MCF 10A (cell line): ENCODE data around the gene TAS2R42. TPM values are rescaled to one million over a fixed set of nuclear protein-coding genes. Genes with fewer than 3 reads are reported as not detected.

Experiments
- BruUV-seq: library from RNA; stranded (reverse); fragments of 400-500 nt; replicated peaks from 2 replicates; lab custom pipeline; 2021; lab: Mats Ljungman, UMichigan
- CTCF ChIA-PET: fragments of 300-600 bp; sonication (Branson Sonifier 250); formaldehyde crosslinking; extraction: SDS; loops from one replicate; lab custom pipeline; 2021; ENCODE audit warnings: antibody characterized with exemption, inconsistent platforms; lab: Yijun Ruan, JAX
- POLR2A ChIA-PET: fragments of 300-600, 350-650 bp; sonication (Branson Sonifier 250); formaldehyde crosslinking; extraction: SDS; loops from one replicate; lab custom pipeline; 2020; ENCODE audit warnings: antibody characterized with exemption, inconsistent platforms; lab: Yijun Ruan, JAX
- DNase-seq: peaks from one replicate; pipeline ENCODE4 v3.0.0-alpha.2; 2018; ENCODE audit not compliant: unreplicated experiment
- H3K27ac Mint-ChIP-seq: one replicate; pipeline ENCODE4 v1.8.0; 2022; ENCODE audit warnings: mild to moderate bottlenecking, low read depth, mixed read lengths; ENCODE audit not compliant: unreplicated experiment
- H3K27me3 Mint-ChIP-seq: one replicate; pipeline ENCODE4 v1.8.0; 2022; ENCODE audit warnings: mixed read lengths; ENCODE audit not compliant: insufficient read depth, unreplicated experiment
- H3K36me3 Mint-ChIP-seq: one replicate; pipeline ENCODE4 v1.8.0; 2022; ENCODE audit warnings: mild to moderate bottlenecking, moderate library complexity, mixed read lengths; ENCODE audit not compliant: insufficient read depth, unreplicated experiment
- H3K4me1 Mint-ChIP-seq: one replicate; pipeline ENCODE4 v1.8.0; 2022; ENCODE audit warnings: mixed read lengths; ENCODE audit not compliant: insufficient read depth, unreplicated experiment
- H3K4me3 Mint-ChIP-seq: one replicate; pipeline ENCODE4 v1.8.0; 2022; ENCODE audit warnings: mild to moderate bottlenecking, moderate library complexity, mixed read lengths; ENCODE audit not compliant: unreplicated experiment
- H3K9me3 Mint-ChIP-seq: one replicate; pipeline ENCODE4 v1.8.0; 2022; ENCODE audit warnings: mixed read lengths; ENCODE audit not compliant: unreplicated experiment
- intact Hi-C: fragments of 100-400 bp; cut with micrococcal nuclease; formaldehyde crosslinking; loops from 2 replicates; pipeline ENCODE4 v1.14.1; 2022
- total RNA-seq: library from RNA; stranded (reverse); gene quantifications from 2 replicates; pipeline ENCODE4 v1.2.3, GENCODE V29; 2022
- TF ChIP-seq, protein P1 (sequence below): fragments of 200-600 bp; IDR thresholded peaks from one replicate; pipeline ENCODE4 v1.8.0; 2022; ENCODE audit warnings: antibody characterized with exemption, mild to moderate bottlenecking; ENCODE audit not compliant: unreplicated experiment

TAS2R42 gene
- total RNA-seq, 1 experiment from 2014 or later: not detected

DNA sequence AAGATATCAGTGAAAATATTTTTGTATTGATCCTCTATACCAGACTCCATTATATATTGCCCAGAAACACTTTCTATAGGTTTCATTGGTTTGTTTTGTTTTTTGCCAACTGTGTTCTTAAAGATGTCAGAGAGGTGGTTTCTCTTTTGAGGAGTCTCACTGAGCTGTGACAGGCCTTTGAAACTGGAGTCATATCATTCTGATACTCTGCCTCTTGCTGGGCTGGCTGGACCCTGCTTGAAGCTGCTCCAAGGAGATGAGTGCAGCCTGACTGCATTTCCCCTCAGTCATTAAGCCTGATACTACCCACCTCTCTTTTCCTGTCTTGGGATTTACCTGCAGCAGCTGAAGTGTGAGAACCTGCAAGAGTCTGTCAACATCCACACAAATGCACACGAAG lies 35.9 kb downstream of the TAS2R42 start:
- intact Hi-C loops: no loop called here
- POLR2A ChIA-PET: no interaction called here

DNA sequence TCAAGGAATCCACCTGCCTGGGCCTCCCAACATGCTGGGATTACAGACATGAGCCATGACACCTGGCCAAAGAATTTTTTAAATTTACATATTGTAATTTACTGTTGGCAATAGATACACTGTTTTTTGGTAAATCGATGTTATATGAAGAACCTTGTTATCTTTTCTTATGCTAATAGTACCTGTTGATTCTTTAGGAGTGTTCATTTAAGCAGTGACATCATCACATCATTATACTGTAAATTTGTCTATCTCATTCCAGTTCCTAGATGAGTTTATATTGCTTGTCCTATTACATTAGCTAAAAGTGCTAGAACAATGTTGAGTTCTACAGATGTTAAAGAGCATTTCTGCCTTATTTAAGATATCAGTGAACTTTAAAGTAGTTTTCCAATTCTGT lies 39.3 kb downstream of the TAS2R42 start:
- BruUV-seq: no TSS peak

More for the DNA sequence above, 35.9 kb downstream of the TAS2R42 start:
- Mint-ChIP-seq H3K36me3 (peaks cover 6% of the 10 kb centered on the region), H3K27me3 (no peaks in the 10 kb centered on the region), H3K4me1 (no peaks in the 10 kb centered on the region), H3K9me3 (no peaks in the 10 kb centered on the region), H3K27ac (no peak overlapping the region), H3K4me3 (no peak overlapping the region)
- TF ChIP-seq, protein P1, sequence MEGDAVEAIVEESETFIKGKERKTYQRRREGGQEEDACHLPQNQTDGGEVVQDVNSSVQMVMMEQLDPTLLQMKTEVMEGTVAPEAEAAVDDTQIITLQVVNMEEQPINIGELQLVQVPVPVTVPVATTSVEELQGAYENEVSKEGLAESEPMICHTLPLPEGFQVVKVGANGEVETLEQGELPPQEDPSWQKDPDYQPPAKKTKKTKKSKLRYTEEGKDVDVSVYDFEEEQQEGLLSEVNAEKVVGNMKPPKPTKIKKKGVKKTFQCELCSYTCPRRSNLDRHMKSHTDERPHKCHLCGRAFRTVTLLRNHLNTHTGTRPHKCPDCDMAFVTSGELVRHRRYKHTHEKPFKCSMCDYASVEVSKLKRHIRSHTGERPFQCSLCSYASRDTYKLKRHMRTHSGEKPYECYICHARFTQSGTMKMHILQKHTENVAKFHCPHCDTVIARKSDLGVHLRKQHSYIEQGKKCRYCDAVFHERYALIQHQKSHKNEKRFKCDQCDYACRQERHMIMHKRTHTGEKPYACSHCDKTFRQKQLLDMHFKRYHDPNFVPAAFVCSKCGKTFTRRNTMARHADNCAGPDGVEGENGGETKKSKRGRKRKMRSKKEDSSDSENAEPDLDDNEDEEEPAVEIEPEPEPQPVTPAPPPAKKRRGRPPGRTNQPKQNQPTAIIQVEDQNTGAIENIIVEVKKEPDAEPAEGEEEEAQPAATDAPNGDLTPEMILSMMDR: no peak
- BruUV-seq: no TSS peak
- CTCF ChIA-PET: interaction anchor here (0.6 kb wide), 1 partner anchor 434 kb away, joined by 3 read pairs; no protein-coding TSS in a partner anchor
- DNase-seq: no peak

DNA sequence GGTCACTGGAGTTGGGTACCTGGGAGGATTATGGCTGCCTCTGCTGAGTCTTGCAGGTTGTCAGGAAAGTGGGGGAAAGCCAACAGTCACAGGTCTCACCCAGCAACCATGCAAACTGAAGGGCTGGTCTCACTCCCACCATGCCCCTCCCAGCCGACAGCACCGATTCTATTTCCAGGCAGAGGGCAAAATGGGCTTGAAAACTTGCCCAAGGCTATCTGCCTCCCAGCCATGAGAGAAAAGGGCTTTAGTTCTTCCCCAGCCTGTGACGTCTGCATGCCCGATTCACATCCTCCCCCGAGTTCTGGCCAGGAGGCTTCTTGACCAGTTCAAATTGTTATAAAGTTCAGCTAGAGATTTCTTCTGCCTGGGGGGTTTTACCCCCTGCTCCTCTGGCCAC lies 42.4 kb downstream of the TAS2R42 start:
- Mint-ChIP-seq H3K27me3 (no peaks in the 10 kb centered on the region), H3K36me3 (peaks cover 5% of the 10 kb centered on the region), H3K4me3 (no peak overlapping the region), H3K4me1 (no peaks in the 10 kb centered on the region), H3K27ac (no peak overlapping the region), H3K9me3 (peaks cover 10% of the 10 kb centered on the region)
- no TSS peak for BruUV-seq
- TF ChIP-seq, protein P1: no peak
- CTCF ChIA-PET: no interaction called here
- no peak for DNase-seq
- POLR2A ChIA-PET: no interaction called here
- intact Hi-C loops: no loop called here

More for the DNA sequence above, 39.3 kb downstream of the TAS2R42 start:
- POLR2A ChIA-PET: no interaction called here
- TF ChIP-seq, protein P1: no peak
- intact Hi-C loops: no loop called here
- H3K4me1 Mint-ChIP-seq: no peaks in the 10 kb centered on the region
- H3K4me3 Mint-ChIP-seq: no peak overlapping the region
- DNase-seq: no peak
- H3K9me3 Mint-ChIP-seq: peaks cover 10% of the 10 kb centered on the region
- peaks cover 6% of the 10 kb centered on the region for H3K36me3 Mint-ChIP-seq
- H3K27ac Mint-ChIP-seq: no peak overlapping the region
- no peaks in the 10 kb centered on the region for H3K27me3 Mint-ChIP-seq
- CTCF ChIA-PET: no interaction called here

DNA sequence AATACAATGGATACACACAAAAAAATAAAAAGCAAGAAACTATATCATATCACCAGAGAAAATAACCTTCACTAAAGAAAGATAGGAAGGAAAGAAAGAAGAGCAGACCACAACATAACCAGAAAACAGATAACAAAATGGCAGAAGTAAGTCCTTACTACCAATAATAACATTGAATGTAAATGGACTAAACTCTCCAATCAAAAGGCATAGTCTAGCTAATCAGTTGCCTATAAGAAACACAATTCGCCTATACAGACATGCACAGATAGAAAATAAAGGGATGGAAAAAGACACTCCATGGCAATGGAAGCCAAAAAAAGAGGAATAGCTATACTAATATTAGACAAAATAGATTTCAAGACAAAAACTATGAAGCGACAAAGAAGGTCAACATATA lies 43.4 kb downstream of the TAS2R42 start:
- no TSS peak for BruUV-seq
- H3K27ac Mint-ChIP-seq: peak overlapping the region; percentile 6

More for the DNA sequence above, 43.4 kb downstream of the TAS2R42 start:
- H3K4me3 Mint-ChIP-seq: no peak overlapping the region
- TF ChIP-seq, protein P1: no peak
- CTCF ChIA-PET: no interaction called here
- no peaks in the 10 kb centered on the region for H3K4me1 Mint-ChIP-seq
- DNase-seq: no peak
- intact Hi-C loops: no loop called here
- POLR2A ChIA-PET: interaction anchor here (0.7 to 1.4 kb wide), 3 partner anchors 15 to 190 kb away, joined by 3 to 5 read pairs (median 4); no protein-coding TSS in a partner anchor
- H3K9me3 Mint-ChIP-seq: peaks cover 10% of the 10 kb centered on the region
- H3K36me3 Mint-ChIP-seq: peaks cover 5% of the 10 kb centered on the region
- H3K27me3 Mint-ChIP-seq: no peaks in the 10 kb centered on the region
